Testis (tissue), 3 donors: ENCODE data around the gene MACF1. TPM values are rescaled to one million over a fixed set of nuclear protein-coding genes. Genes with fewer than 3 reads are reported as not detected.

Source experiments
- DNase-seq: peaks from one replicate; pipeline ENCODE4 v3.0.0-alpha.2; 2019
- H3K27ac ChIP-seq, 2 donors: fragments of 200-600 bp; sonication (generic); one replicate each; pipeline ENCODE4 v1.5.1; 2019
- H3K27me3 ChIP-seq: fragments of 200-600 bp; sonication (generic); one replicate; pipeline ENCODE4 v1.5.1; 2019
- H3K36me3 ChIP-seq: fragments of 200-600 bp; sonication (generic); one replicate; pipeline ENCODE4 v1.5.1; 2017; ENCODE audit warnings: low read depth; ENCODE audit errors: missing control alignments
- H3K4me1 ChIP-seq: fragments of 200-600 bp; sonication (generic); one replicate; pipeline ENCODE4 v1.5.1; 2019
- H3K4me3 ChIP-seq, 2 donors: fragments of 200-600 bp; sonication (generic); one replicate each; pipeline ENCODE4 v1.5.1; 2017 to 2019
- H3K9me3 ChIP-seq: fragments of 200-600 bp; sonication (generic); one replicate; pipeline ENCODE4 v1.5.1; 2017
- CTCF ChIP-seq, 3 experiments: fragments of 450-650 bp in 2 of 3; fragments of 200-600 bp in 1 of 3; sonication (generic) in 1 of 3; IDR thresholded peaks; one replicate each; pipeline ENCODE4 v1.5.1; 2016 to 2019; ENCODE audit warnings: antibody characterized with exemption in 3 of 3, mild to moderate bottlenecking in 2 of 3, moderate library complexity in 1 of 3
- POLR2A ChIP-seq: fragments of 450-650 bp; IDR thresholded peaks from one replicate; pipeline ENCODE4 v1.6.1; 2017; ENCODE audit warnings: antibody characterized with exemption, mild to moderate bottlenecking, moderate library complexity
- WGBS, 2 donors: methylation state at CpG; one replicate each; pipeline ENCODE4 v1.1.5; 2018; 5-methylcytosine and 5-hydroxymethylcytosine counted together
- intact Hi-C: fragments of 100-400 bp; cut with DNase I; formaldehyde crosslinking; loops from one replicate; pipeline ENCODE4 v1.15.1; 2023; ENCODE audit warnings: low total_unique reads
- polyA plus RNA-seq: library from polyadenylated mRNA; stranded (reverse); fragments of 350-450 nt; fragmentation: Illumina TruSeq; extraction: RNeasy Lipid Tissue Mini Kit (QIAGEN cat#74804); gene quantifications from one replicate; pipeline ENCODE4 v1.2.3, GENCODE V29; 2014; ENCODE audit warnings: low read depth, low replicate concordance; ENCODE audit not compliant: insufficient read depth
- total RNA-seq, 2 donors: library from RNA; depleted of rRNA; stranded (reverse); fragments of >200 nt; gene quantifications; one replicate each; pipeline ENCODE4 v1.2.3, GENCODE V29; 2016

The MACF1 gene
- total and polyA plus RNA-seq, 3 donors from 2014 or later: 136 to 494 (median 422) TPM

GRCh38 chr1:39317910-39318633 lies 113.6 kb downstream of the MACF1 start:
- Histone ChIP-seq H3K9me3 (no peaks in the 10 kb centered on the region), H3K4me3 (no peak overlapping the region), H3K4me1 (no peaks in the 10 kb centered on the region), H3K36me3 (no peaks in the 10 kb centered on the region), H3K27me3 (no peaks in the 10 kb centered on the region), H3K27ac (no peak overlapping the region)
- TF ChIP-seq POLR2A (no peak), CTCF (IDR thresholded peaks at IDR 0.05) (no peak)
- DNase-seq: no peak
- 80 to 82% methylated on average over 6 of the region's 6 CpGs for WGBS, 2 donors
- intact Hi-C loops: no loop called here

GRCh38 chr1:39321979-39322378 lies 117.5 kb downstream of the MACF1 start:
- intact Hi-C loops: no loop called here
- WGBS, 2 donors: 94 to 97% methylated on average over 1 of the region's 1 CpG
- TF ChIP-seq CTCF (IDR thresholded peaks at IDR 0.05) (no peak), POLR2A (no peak)
- no peaks in the 10 kb centered on the region for H3K27me3 ChIP-seq
- H3K4me3 ChIP-seq: no peak overlapping the region
- H3K27ac ChIP-seq: no peak overlapping the region
- H3K9me3 ChIP-seq: no peaks in the 10 kb centered on the region
- no peaks in the 10 kb centered on the region for H3K36me3 ChIP-seq
- no peaks in the 10 kb centered on the region for H3K4me1 ChIP-seq
- DNase-seq: no peak

- Histone ChIP-seq H3K4me3 (no peak overlapping the region), H3K9me3 (no peaks in the 10 kb centered on the region), H3K36me3 (no peaks in the 10 kb centered on the region), H3K4me1 (no peaks in the 10 kb centered on the region), H3K27ac (no peak overlapping the region), H3K27me3 (no peaks in the 10 kb centered on the region)
- no peak for DNase-seq
- no peak for TF ChIP-seq CTCF (IDR thresholded peaks at IDR 0.05)
- TF ChIP-seq POLR2A: no peak
- 85 to 94% methylated on average over 6 of the region's 6 CpGs for WGBS, 2 donors
- intact Hi-C loops: no loop called here
Measured at GRCh38 chr1:39322431-39322830, 117.9 kb downstream of the MACF1 start.

- WGBS, 2 donors: 83% methylated on average over 2 of the region's 2 CpGs
- Histone ChIP-seq H3K27me3 (no peaks in the 10 kb centered on the region), H3K27ac (peak overlapping the region in 1 of 2 donors; percentile 12), H3K4me1 (peaks cover 3% of the 10 kb centered on the region), H3K4me3 (no peak overlapping the region), H3K36me3 (no peaks in the 10 kb centered on the region), H3K9me3 (no peaks in the 10 kb centered on the region)
- intact Hi-C loops: no loop called here
- no peak for DNase-seq
- no peak for TF ChIP-seq POLR2A
- TF ChIP-seq CTCF (IDR thresholded peaks at IDR 0.05): no peak
Measured at GRCh38 chr1:39324888-39325287, 120.4 kb downstream of the MACF1 start.

- 45 to 55% methylated on average over 1 of the region's 1 CpG for WGBS, 2 donors
- Histone ChIP-seq H3K36me3 (no peaks in the 10 kb centered on the region), H3K27ac (peak overlapping the region; percentile 77 to 79), H3K4me3 (no peak overlapping the region), H3K9me3 (no peaks in the 10 kb centered on the region), H3K4me1 (peaks cover 3% of the 10 kb centered on the region), H3K27me3 (no peaks in the 10 kb centered on the region)
- intact Hi-C loops: no loop called here
- DNase-seq: no peak
- no peak for TF ChIP-seq CTCF (IDR thresholded peaks at IDR 0.05)
- TF ChIP-seq POLR2A: no peak
Measured at GRCh38 chr1:39326836-39327235, 122.3 kb downstream of the MACF1 start.
